K562 (cell line): ENCODE results near the gene MIDN. TPM values are rescaled to one million over a fixed set of nuclear protein-coding genes. Genes with fewer than 3 reads are reported as not detected.

Source experiments
- BCOR ChIP-seq: fragments of 450-650 bp; IDR thresholded peaks from 2 replicates; pipeline ENCODE4 v1.6.1; 2016
- BRF1 ChIP-seq: IDR thresholded peaks from 3 replicates; pipeline ENCODE4 v1.6.1; 2011; ENCODE audit warnings: borderline replicate concordance, mild to moderate bottlenecking; ENCODE audit not compliant: insufficient read length; ENCODE audit errors: extremely low read depth
- ETS2 ChIP-seq: IDR thresholded peaks from 2 replicates; pipeline ENCODE4 v1.6.1; 2016; ENCODE audit warnings: borderline replicate concordance, missing genetic modification characterization, mild to moderate bottlenecking, moderate library complexity, missing compliant biosample characterization; ENCODE audit not compliant: poor library complexity, severe bottlenecking
- FOXA1 ChIP-seq: fragments of 450-650 bp; IDR thresholded peaks from 2 replicates; pipeline ENCODE4 v1.6.1; 2016; ENCODE audit warnings: mild to moderate bottlenecking, borderline replicate concordance
- IRF2 ChIP-seq: sonication (generic); formaldehyde crosslinking; IDR thresholded peaks from 2 replicates; pipeline ENCODE4 v1.8.1; 2022; ENCODE audit warnings: mild to moderate bottlenecking, missing genetic modification reagents
- JUND ChIP-seq, 2 experiments: IDR thresholded peaks; 2 replicates in 1 of 2; 3 replicates in 1 of 2; pipeline ENCODE4 v1.6.1; 2011; ENCODE audit warnings: borderline replicate concordance in 2 of 2, low read depth in 2 of 2, low read length in 2 of 2, improper control_type of control experiment in 1 of 2, missing biosample characterization in 1 of 2, missing genetic modification characterization in 1 of 2, missing genetic modification reagents in 1 of 2
- NCOA4 ChIP-seq: fragments of 450-650 bp; IDR thresholded peaks from 2 replicates; pipeline ENCODE4 v1.6.1; 2018; ENCODE audit warnings: mild to moderate bottlenecking; ENCODE audit not compliant: partially characterized antibody
- SMC3 ChIP-seq: conservative IDR thresholded peaks from 2 replicates; pipeline ENCODE4 v1.6.1; 2011; ENCODE audit warnings: low read depth, low read length, improper control_type of control experiment; ENCODE audit not compliant: insufficient read depth
- SPI1 ChIP-seq: IDR thresholded peaks from 2 replicates; pipeline ENCODE4 v1.6.1; 2011; ENCODE audit warnings: low read depth, low read length, control low read depth, borderline replicate concordance
- SUPT5H ChIP-seq: fragments of 450-650 bp; IDR thresholded peaks from 2 replicates; pipeline ENCODE4 v1.6.1; 2016
- TEAD2 ChIP-seq: fragments of 450-650 bp; IDR thresholded peaks from 2 replicates; pipeline ENCODE4 v1.6.1; 2016; ENCODE audit warnings: missing genetic modification characterization, control low read depth, missing compliant biosample characterization
- ZBTB7A ChIP-seq: IDR thresholded peaks from 2 replicates; pipeline ENCODE4 v1.6.1; 2011; ENCODE audit warnings: low read depth, mild to moderate bottlenecking, low read length, moderate library complexity, borderline replicate concordance; ENCODE audit not compliant: control insufficient read depth
- ZHX1 ChIP-seq: fragments of 150-350 bp; conservative IDR thresholded peaks from 2 replicates; pipeline ENCODE4 v1.6.1; 2014; ENCODE audit warnings: low read length
- ZNF384 ChIP-seq: IDR thresholded peaks from 2 replicates; pipeline ENCODE4 v1.6.1; 2012; ENCODE audit warnings: low read depth, low read length, improper control_type of control experiment
- ZNF609 ChIP-seq: sonication (generic); formaldehyde crosslinking; IDR thresholded peaks from 2 replicates; pipeline ENCODE4 v1.8.1; 2023; ENCODE audit warnings: missing genetic modification reagents, mild to moderate bottlenecking, borderline replicate concordance
- ZNF696 ChIP-seq: fragments of 250-450 bp; sonication (Bioruptor Pico); conservative IDR thresholded peaks from 2 replicates; pipeline ENCODE4 v1.4.0; 2020; ENCODE audit warnings: mild to moderate bottlenecking, moderate library complexity
- polyA plus RNA-seq, 8 experiments: library from polyadenylated mRNA; depleted of rRNA in 4 of 8; stranded (reverse) in 5 of 8; unstranded in 3 of 8; fragments of >200 nt; fragmentation: Nextera tagmentation in 2 of 8; fragmentation: Illumina TruSeq in 1 of 8; extraction: Ambion mirVana in 2 of 8; extraction: Trizol in 1 of 8; gene quantifications; 2 replicates each; pipeline versions ENCODE4 v1.2.1 to v1.2.3, GENCODE V29; 2011 to 2014; ENCODE audit warnings: inconsistent platforms in 1 of 8, missing spikeins in 1 of 8
- total RNA-seq, 7 experiments: library from RNA; depleted of rRNA in 6 of 7; stranded (reverse); fragments of >200 nt in 6 of 7; fragmentation: Illumina TruSeq in 2 of 7; extraction: Trizol in 2 of 7; gene quantifications; 2 replicates each; pipeline versions ENCODE4 v1.2.1 to v1.2.3, GENCODE V29; 2011 to 2021; ENCODE audit warnings: low replicate concordance in 1 of 7
- TF ChIP-seq, protein P1 (sequence below): sonication (generic); formaldehyde crosslinking; IDR thresholded peaks from 2 replicates; pipeline ENCODE4 v1.8.1; 2022; ENCODE audit warnings: missing genetic modification reagents
- TF ChIP-seq, protein P2 (sequence below): sonication (generic); formaldehyde crosslinking; IDR thresholded peaks from 2 replicates; pipeline ENCODE4 v1.8.0; 2022; ENCODE audit warnings: mild to moderate bottlenecking, low read depth, missing genetic modification reagents

Gene MIDN
- total and polyA plus RNA-seq, 9 of the 15 experiments (the other 6 are each of a cell fraction or from before 2014, with no cell fraction given) = 0.17 to 120 (median 10.1) TPM

GRCh38 chr19:1248786-1249297, 459 bp downstream of the MIDN start (continued):
- no peak for TF ChIP-seq ZHX1
- no peak for TF ChIP-seq ZNF696 (CRISPR knock-in tag)
- TF ChIP-seq NCOA4 = no peak
- TF ChIP-seq JUND (IDR thresholded peaks at IDR 0.05; ENCODE audit: borderline replicate concordance, low read depth, low read length) = peak; percentile 79
- peak; percentile 63; the same call in 1 of the 3 replicates for TF ChIP-seq JUND (tag; IDR thresholded peaks at IDR 0.05; ENCODE audit: borderline replicate concordance, low read depth, low read length)
- TF ChIP-seq BCOR = no peak
- no peak for TF ChIP-seq IRF2 (CRISPR knock-in tag)
- no peak for TF ChIP-seq SUPT5H
- TF ChIP-seq, protein P1, sequence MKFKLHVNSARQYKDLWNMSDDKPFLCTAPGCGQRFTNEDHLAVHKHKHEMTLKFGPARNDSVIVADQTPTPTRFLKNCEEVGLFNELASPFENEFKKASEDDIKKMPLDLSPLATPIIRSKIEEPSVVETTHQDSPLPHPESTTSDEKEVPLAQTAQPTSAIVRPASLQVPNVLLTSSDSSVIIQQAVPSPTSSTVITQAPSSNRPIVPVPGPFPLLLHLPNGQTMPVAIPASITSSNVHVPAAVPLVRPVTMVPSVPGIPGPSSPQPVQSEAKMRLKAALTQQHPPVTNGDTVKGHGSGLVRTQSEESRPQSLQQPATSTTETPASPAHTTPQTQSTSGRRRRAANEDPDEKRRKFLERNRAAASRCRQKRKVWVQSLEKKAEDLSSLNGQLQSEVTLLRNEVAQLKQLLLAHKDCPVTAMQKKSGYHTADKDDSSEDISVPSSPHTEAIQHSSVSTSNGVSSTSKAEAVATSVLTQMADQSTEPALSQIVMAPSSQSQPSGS (CRISPR knock-in tag) = no peak
- peak; percentile 37 for TF ChIP-seq SMC3
- TF ChIP-seq, protein P2, sequence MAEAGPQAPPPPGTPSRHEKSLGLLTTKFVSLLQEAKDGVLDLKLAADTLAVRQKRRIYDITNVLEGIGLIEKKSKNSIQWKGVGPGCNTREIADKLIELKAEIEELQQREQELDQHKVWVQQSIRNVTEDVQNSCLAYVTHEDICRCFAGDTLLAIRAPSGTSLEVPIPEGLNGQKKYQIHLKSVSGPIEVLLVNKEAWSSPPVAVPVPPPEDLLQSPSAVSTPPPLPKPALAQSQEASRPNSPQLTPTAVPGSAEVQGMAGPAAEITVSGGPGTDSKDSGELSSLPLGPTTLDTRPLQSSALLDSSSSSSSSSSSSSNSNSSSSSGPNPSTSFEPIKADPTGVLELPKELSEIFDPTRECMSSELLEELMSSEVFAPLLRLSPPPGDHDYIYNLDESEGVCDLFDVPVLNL (CRISPR knock-in tag) = no peak
- no peak for TF ChIP-seq BRF1
- TF ChIP-seq SPI1 = peak; percentile 48; the same call in 1 of the 2 replicates
- no peak for TF ChIP-seq FOXA1
- TF ChIP-seq ETS2 (tag) = no peak
- TF ChIP-seq TEAD2 (tag) = no peak
- TF ChIP-seq ZNF609 (CRISPR knock-in tag) = no peak
- peak; percentile 98 for TF ChIP-seq ZBTB7A
- no peak for TF ChIP-seq ZNF384
